DMS153 treated with DMSO at 0.1 percent for 48 hours (cell line): ENCODE results near the gene SERPINB1.

Source experiments
- DNase-seq: peaks from one replicate; lab custom pipeline; 2025; ENCODE audit not compliant: unreplicated experiment; lab: John Stamatoyannopoulos, UW

SERPINB1 gene

GRCh38 chr6:2850538-2851113, 9.0 kb upstream of the SERPINB1 start:
- DNase-seq, result no peak

- no peak for DNase-seq
Measured at GRCh38 chr6:2848851-2849250, 7.2 kb upstream of the SERPINB1 start.

GRCh38 chr6:2845880-2846208, 4.2 kb upstream of the SERPINB1 start:
- DNase-seq, result no peak

- DNase-seq, result no peak
Measured at GRCh38 chr6:2844008-2844407, 2.3 kb upstream of the SERPINB1 start.

- DNase-seq, result no peak
Measured at GRCh38 chr6:2843138-2843740, 1.6 kb upstream of the SERPINB1 start.

- no peak for DNase-seq
Measured at GRCh38 chr6:2842139-2842552, 483 bp upstream of the SERPINB1 start.

GRCh38 chr6:2840749-2841061, 958 bp downstream of the SERPINB1 start:
- DNase-seq, result no peak

GRCh38 chr6:2839982-2840748, 1.5 kb downstream of the SERPINB1 start:
- no peak for DNase-seq

- DNase-seq, result no peak
Measured at GRCh38 chr6:2839195-2839981, 2.3 kb downstream of the SERPINB1 start.

GRCh38 chr6:2838251-2838650, 3.4 kb downstream of the SERPINB1 start:
- no peak for DNase-seq

- DNase-seq, result no peak
Measured at GRCh38 chr6:2834262-2834661, 7.4 kb downstream of the SERPINB1 start.

GRCh38 chr6:2831392-2831791, 10.3 kb downstream of the SERPINB1 start:
- DNase-seq, result no peak

- DNase-seq, result no peak
Measured at GRCh38 chr6:2830183-2830582, 11.5 kb downstream of the SERPINB1 start.

- no peak for DNase-seq
Measured at GRCh38 chr6:2829253-2829652, 12.4 kb downstream of the SERPINB1 start.

- no peak for DNase-seq
Measured at GRCh38 chr6:2828629-2829028, 13.0 kb downstream of the SERPINB1 start.

GRCh38 chr6:2827142-2827541, 14.5 kb downstream of the SERPINB1 start:
- DNase-seq, result no peak

- no peak for DNase-seq
Measured at GRCh38 chr6:2826131-2826530, 15.5 kb downstream of the SERPINB1 start.

- no peak for DNase-seq
Measured at GRCh38 chr6:2823104-2823850, 18.4 kb downstream of the SERPINB1 start.

- DNase-seq, result no peak
Measured at GRCh38 chr6:2821554-2821953, 20.1 kb downstream of the SERPINB1 start.

- DNase-seq, result no peak
Measured at GRCh38 chr6:2820415-2820814, 21.2 kb downstream of the SERPINB1 start.

- no peak for DNase-seq
Measured at GRCh38 chr6:2819978-2820377, 21.7 kb downstream of the SERPINB1 start.
